ENCODE results near the gene CELF2. TPM values are rescaled to one million over a fixed set of nuclear protein-coding genes. Genes with fewer than 3 reads are reported as not detected.

The CELF2 gene
- total RNA-seq, 1 experiment from 2014 or later = 0.07 TPM

DNA sequence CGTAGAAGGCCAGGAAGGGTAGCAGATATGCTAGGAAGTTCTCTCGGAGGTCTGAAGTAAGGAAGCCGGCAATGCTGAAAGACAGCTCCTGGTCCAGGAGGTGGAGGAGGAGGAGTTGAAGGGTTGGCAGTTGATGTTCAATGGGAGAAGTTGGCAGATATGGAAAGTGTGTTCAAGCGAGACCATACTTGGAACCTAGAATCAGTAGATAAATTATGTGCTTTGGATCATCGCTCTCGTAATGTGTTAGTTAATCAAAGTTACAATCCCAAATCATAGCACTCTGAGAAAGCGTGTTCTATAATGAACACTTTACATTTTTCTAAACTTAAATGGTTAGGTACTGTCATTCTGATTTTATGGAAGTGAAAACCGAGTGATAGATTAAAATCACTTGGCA, 152.9 kb downstream of the CELF2 start:
- no peak overlapping the region for H3K27ac Mint-ChIP-seq (ENCODE audit: low read depth, unreplicated experiment)
- no peaks in the 10 kb centered on the region for H3K4me1 Mint-ChIP-seq (ENCODE audit: insufficient read depth, unreplicated experiment)
- no peak for DNase-seq (ENCODE audit: unreplicated experiment)
- BruUV-seq (replicated peaks) = no TSS peak
- no peaks in the 10 kb centered on the region for H3K9me3 Mint-ChIP-seq (ENCODE audit: unreplicated experiment)
- intact Hi-C loops (cut with micrococcal nuclease) = no loop called here
- H3K27me3 Mint-ChIP-seq (ENCODE audit: insufficient read depth, unreplicated experiment) = peaks cover 11% of the 10 kb centered on the region
- ChIA-PET CTCF (no interaction called here), POLR2A (no interaction called here)
- no peaks in the 10 kb centered on the region for H3K36me3 Mint-ChIP-seq (ENCODE audit: insufficient read depth, unreplicated experiment)
- TF ChIP-seq, protein P1, sequence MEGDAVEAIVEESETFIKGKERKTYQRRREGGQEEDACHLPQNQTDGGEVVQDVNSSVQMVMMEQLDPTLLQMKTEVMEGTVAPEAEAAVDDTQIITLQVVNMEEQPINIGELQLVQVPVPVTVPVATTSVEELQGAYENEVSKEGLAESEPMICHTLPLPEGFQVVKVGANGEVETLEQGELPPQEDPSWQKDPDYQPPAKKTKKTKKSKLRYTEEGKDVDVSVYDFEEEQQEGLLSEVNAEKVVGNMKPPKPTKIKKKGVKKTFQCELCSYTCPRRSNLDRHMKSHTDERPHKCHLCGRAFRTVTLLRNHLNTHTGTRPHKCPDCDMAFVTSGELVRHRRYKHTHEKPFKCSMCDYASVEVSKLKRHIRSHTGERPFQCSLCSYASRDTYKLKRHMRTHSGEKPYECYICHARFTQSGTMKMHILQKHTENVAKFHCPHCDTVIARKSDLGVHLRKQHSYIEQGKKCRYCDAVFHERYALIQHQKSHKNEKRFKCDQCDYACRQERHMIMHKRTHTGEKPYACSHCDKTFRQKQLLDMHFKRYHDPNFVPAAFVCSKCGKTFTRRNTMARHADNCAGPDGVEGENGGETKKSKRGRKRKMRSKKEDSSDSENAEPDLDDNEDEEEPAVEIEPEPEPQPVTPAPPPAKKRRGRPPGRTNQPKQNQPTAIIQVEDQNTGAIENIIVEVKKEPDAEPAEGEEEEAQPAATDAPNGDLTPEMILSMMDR (IDR thresholded peaks at IDR 0.05; ENCODE audit: unreplicated experiment) = no peak
- H3K4me3 Mint-ChIP-seq (ENCODE audit: unreplicated experiment) = no peak overlapping the region

DNA sequence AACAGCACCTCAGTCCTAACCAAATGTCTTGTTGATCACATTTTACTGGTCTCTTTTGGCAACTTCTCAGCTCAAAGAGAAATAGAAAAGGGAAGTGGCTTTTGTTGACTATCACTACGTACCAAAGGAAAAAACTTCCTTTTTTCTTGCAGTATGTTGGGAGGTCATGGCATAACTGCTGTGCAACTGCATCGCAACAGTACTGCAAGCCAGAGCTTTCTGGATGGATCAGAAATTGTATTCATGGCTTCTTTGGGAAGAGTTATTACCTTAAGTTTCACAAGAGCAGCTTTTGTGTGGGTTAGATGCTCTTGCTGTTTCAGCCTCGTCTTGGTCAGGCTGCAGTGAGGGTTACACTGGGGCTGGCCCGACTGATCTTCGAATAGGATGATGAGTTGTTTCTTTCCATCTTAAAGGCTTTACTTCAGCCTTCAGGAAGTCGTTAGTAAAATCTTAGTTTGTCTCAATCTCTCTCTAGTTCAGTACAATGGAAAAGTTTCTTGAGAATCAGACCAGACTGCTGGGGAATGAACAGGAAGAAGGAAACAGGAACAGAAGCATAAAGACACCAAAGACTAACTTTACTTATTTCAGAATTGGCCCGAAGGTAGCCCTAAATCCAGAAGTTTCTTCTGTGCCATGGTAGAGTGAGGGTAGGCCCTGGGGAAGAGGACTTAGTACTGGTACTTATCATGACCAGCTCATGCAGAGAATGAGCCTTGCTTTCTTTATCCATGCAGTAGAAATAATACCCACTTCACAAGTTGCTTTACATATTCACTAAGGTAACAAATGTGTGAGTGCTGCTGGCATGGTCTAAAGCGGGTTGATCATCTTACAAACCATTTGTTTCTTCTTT, 153.6 kb downstream of the CELF2 start:
- ChIA-PET POLR2A (no interaction called here), CTCF (no interaction called here)
- TF ChIP-seq, protein P1 (IDR thresholded peaks at IDR 0.05; ENCODE audit: unreplicated experiment) = no peak
- H3K27ac Mint-ChIP-seq (ENCODE audit: low read depth, unreplicated experiment) = no peak overlapping the region
- no peaks in the 10 kb centered on the region for H3K36me3 Mint-ChIP-seq (ENCODE audit: insufficient read depth, unreplicated experiment)
- intact Hi-C loops (cut with micrococcal nuclease) = no loop called here
- no peak overlapping the region for H3K4me3 Mint-ChIP-seq (ENCODE audit: unreplicated experiment)
- peaks cover 7% of the 10 kb centered on the region for H3K27me3 Mint-ChIP-seq (ENCODE audit: insufficient read depth, unreplicated experiment)
- no peak for DNase-seq (ENCODE audit: unreplicated experiment)
- no peaks in the 10 kb centered on the region for H3K4me1 Mint-ChIP-seq (ENCODE audit: insufficient read depth, unreplicated experiment)
- BruUV-seq (replicated peaks) = no TSS peak
- H3K9me3 Mint-ChIP-seq (ENCODE audit: unreplicated experiment) = no peaks in the 10 kb centered on the region

DNA sequence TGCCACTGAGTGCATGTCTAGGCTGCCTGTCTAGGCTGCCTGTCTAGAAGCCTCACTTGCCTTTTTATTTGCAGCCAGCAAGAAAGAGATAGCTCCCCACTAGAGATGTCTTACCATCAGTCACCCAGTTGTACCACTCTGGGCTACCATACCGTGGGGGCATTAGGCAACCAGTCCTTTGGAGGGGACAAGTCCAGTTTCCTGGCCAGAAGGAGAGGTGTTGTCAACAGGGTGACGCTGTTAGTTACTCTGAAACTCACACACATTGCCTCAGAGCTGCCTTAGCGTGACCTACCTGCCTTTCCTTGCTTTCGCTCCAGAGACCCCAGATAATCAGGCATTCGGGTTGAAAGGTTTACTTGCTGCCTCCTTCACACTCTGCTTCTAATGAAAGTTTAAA, 155.4 kb downstream of the CELF2 start:
- no TSS peak for BruUV-seq (replicated peaks)
- H3K4me3 Mint-ChIP-seq (ENCODE audit: unreplicated experiment) = no peak overlapping the region
- H3K9me3 Mint-ChIP-seq (ENCODE audit: unreplicated experiment) = no peaks in the 10 kb centered on the region
- H3K36me3 Mint-ChIP-seq (ENCODE audit: insufficient read depth, unreplicated experiment) = no peaks in the 10 kb centered on the region
- ChIA-PET CTCF (no interaction called here), POLR2A (no interaction called here)
- no peak overlapping the region for H3K27ac Mint-ChIP-seq (ENCODE audit: low read depth, unreplicated experiment)
- intact Hi-C loops (cut with micrococcal nuclease) = no loop called here
- TF ChIP-seq, protein P1 (IDR thresholded peaks at IDR 0.05; ENCODE audit: unreplicated experiment) = no peak
- DNase-seq (ENCODE audit: unreplicated experiment) = no peak
- H3K27me3 Mint-ChIP-seq (ENCODE audit: insufficient read depth, unreplicated experiment) = peaks cover 8% of the 10 kb centered on the region
- no peaks in the 10 kb centered on the region for H3K4me1 Mint-ChIP-seq (ENCODE audit: insufficient read depth, unreplicated experiment)

DNA sequence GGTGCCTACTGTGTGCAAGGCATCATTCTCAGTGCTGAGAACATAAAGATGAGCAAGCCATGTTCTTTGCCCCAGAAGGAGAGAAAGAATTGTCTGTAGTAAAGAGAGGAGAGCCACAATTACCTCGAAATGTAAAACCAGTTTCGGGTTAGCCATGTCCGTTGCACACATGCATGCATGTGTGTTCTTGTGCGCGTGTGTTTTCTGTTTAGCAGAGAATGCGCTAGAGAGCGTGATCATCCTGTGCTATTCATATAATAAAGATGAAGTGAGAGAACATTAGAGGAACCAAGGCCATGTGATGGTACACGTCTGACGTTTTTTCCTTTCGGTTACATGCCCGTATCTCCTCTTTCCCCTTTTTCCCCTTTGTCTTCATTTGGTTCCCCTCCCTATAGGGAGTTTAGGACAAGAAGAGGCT, 158.2 kb downstream of the CELF2 start:
- no peak for DNase-seq (ENCODE audit: unreplicated experiment)
- H3K4me1 Mint-ChIP-seq (ENCODE audit: insufficient read depth, unreplicated experiment) = no peaks in the 10 kb centered on the region
- TF ChIP-seq, protein P1 (IDR thresholded peaks at IDR 0.05; ENCODE audit: unreplicated experiment) = no peak
- H3K27ac Mint-ChIP-seq (ENCODE audit: low read depth, unreplicated experiment) = no peak overlapping the region
- H3K27me3 Mint-ChIP-seq (ENCODE audit: insufficient read depth, unreplicated experiment) = peaks cover 9% of the 10 kb centered on the region
- BruUV-seq (replicated peaks) = no TSS peak
- H3K4me3 Mint-ChIP-seq (ENCODE audit: unreplicated experiment) = no peak overlapping the region
- ChIA-PET POLR2A (no interaction called here), CTCF (interaction anchor here (1.4 kb wide), 1 partner anchor 26 kb away, joined by 3 read pairs; no protein-coding TSS in a partner anchor)
- no peaks in the 10 kb centered on the region for H3K36me3 Mint-ChIP-seq (ENCODE audit: insufficient read depth, unreplicated experiment)
- intact Hi-C loops (cut with micrococcal nuclease) = no loop called here
- no peaks in the 10 kb centered on the region for H3K9me3 Mint-ChIP-seq (ENCODE audit: unreplicated experiment)

Data from MCF 10A (cell line).